ENCODE data around the gene NKD2. TPM values are rescaled to one million over a fixed set of nuclear protein-coding genes. Genes with fewer than 3 reads are reported as not detected.

NKD2 gene
- total and polyA plus RNA-seq, 2 donors = 5.1 to 12.4 TPM

DNA sequence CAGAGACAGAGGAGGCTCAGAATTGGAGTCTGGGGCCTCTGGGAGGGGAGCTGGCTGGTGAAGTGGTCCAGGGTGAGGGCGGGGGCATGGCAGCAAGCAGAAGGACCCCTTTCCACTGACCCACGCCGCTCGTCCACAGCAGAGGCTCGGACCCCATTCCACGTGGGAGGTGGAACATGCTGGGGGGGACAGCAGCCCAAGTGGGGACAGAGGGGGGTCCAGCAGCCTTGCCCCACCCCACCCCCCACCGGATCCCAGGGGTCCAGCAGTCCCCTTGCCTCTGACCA is 25.4 kb upstream of the NKD2 start:
- no peak overlapping the region for H3K4me3 ChIP-seq (ENCODE audit: low read length in 2 of 2)
- no peaks in the 10 kb centered on the region for H3K36me3 ChIP-seq (ENCODE audit: control insufficient read depth in 2 of 2, insufficient read depth in 2 of 2, low read length in 1 of 2)
- no peak for DNase-seq (ENCODE audit: low read depth in 6 of 9, low spot score in 9 of 9)
- peak overlapping the region in 1 of 2 donors; percentile 31 for H3K27ac ChIP-seq (ENCODE audit: low read depth in 1 of 2, low read length in 1 of 2)
- peaks cover under 1 to 2% of the 10 kb centered on the region in 2 donors for H3K9me3 ChIP-seq (ENCODE audit: control insufficient read depth in 2 of 2, insufficient read depth in 1 of 2, low read length in 1 of 2)
- H3K4me1 ChIP-seq (ENCODE audit: control insufficient read depth in 2 of 2, insufficient read depth in 2 of 2, low read length in 2 of 2) = peaks cover 5 to 34% of the 10 kb centered on the region in 2 donors
- WGBS = 97% methylated on average over 7 of the region's 7 CpGs
- H3K27me3 ChIP-seq (ENCODE audit: control insufficient read depth in 2 of 2, insufficient read depth in 1 of 2, low read length in 1 of 2) = no peaks in the 10 kb centered on the region

DNA sequence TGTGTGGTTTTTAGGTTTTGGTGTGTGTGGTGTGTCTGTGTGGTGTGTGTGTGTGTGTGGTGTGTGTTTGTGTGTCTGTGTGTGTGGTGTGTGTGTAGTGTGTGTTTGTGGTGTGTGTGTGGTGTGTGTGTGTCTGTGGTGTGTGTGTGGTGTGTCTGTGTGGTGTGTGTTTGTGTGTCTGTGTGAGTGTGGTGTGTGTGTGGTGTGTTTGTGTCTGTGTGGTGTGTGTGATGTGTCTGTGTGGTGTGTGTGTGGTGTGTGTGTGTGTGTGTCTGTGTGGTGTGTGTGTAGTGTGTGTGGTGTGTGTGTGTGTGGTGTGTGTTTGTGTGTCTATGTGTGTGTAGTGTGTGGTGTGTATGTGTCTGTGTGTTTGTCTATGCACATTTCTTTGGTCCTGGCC is 25.0 kb upstream of the NKD2 start:
- Histone ChIP-seq H3K9me3 (ENCODE audit: control insufficient read depth in 2 of 2, insufficient read depth in 1 of 2, low read length in 1 of 2) (peaks cover 0 to 2% of the 10 kb centered on the region in 2 donors), H3K4me3 (ENCODE audit: low read length in 2 of 2) (no peak overlapping the region)
- DNase-seq (ENCODE audit: low read depth in 6 of 9, low spot score in 9 of 9) = no peak

DNA sequence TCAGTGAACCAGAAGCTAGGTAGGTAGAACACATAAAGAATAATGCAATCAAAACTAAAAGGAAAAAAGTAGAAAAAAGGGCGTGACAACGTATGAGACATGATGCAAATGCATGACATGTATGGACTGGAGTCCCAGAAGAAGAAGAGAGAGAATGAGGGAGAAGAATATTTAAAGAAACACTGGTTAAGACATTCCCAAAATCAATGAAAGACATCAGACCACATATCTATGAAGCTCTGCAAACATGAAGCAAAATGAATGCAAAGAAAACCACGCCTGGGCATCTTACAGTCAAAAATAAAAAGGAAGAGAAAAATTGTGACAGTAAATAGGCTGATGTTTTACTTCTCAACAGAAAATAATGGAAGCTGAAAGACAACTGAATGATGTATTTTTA is 23.8 kb upstream of the NKD2 start:
- Histone ChIP-seq H3K27me3 (ENCODE audit: control insufficient read depth in 2 of 2, insufficient read depth in 1 of 2, low read length in 1 of 2) (peaks cover 0 to 2% of the 10 kb centered on the region in 2 donors), H3K27ac (ENCODE audit: low read depth in 1 of 2, low read length in 1 of 2) (no peak overlapping the region), H3K4me1 (ENCODE audit: control insufficient read depth in 2 of 2, insufficient read depth in 2 of 2, low read length in 2 of 2) (peaks cover under 1 to 29% of the 10 kb centered on the region in 2 donors), H3K36me3 (ENCODE audit: control insufficient read depth in 2 of 2, insufficient read depth in 2 of 2, low read length in 1 of 2) (peaks cover 0 to 1% of the 10 kb centered on the region in 2 donors), H3K9me3 (ENCODE audit: control insufficient read depth in 2 of 2, insufficient read depth in 1 of 2, low read length in 1 of 2) (peaks cover 0 to 2% of the 10 kb centered on the region in 2 donors), H3K4me3 (ENCODE audit: low read length in 2 of 2) (no peak overlapping the region)
- DNase-seq (ENCODE audit: low read depth in 6 of 9, low spot score in 9 of 9) = no peak
- WGBS = 95% methylated on average over 3 of the region's 3 CpGs

More for the DNA sequence above, 25.0 kb upstream of the NKD2 start:
- Histone ChIP-seq H3K27me3 (ENCODE audit: control insufficient read depth in 2 of 2, insufficient read depth in 1 of 2, low read length in 1 of 2) (no peaks in the 10 kb centered on the region), H3K4me1 (ENCODE audit: control insufficient read depth in 2 of 2, insufficient read depth in 2 of 2, low read length in 2 of 2) (peaks cover 5 to 33% of the 10 kb centered on the region in 2 donors), H3K27ac (ENCODE audit: low read depth in 1 of 2, low read length in 1 of 2) (no peak overlapping the region), H3K36me3 (ENCODE audit: control insufficient read depth in 2 of 2, insufficient read depth in 2 of 2, low read length in 1 of 2) (no peaks in the 10 kb centered on the region)

DNA sequence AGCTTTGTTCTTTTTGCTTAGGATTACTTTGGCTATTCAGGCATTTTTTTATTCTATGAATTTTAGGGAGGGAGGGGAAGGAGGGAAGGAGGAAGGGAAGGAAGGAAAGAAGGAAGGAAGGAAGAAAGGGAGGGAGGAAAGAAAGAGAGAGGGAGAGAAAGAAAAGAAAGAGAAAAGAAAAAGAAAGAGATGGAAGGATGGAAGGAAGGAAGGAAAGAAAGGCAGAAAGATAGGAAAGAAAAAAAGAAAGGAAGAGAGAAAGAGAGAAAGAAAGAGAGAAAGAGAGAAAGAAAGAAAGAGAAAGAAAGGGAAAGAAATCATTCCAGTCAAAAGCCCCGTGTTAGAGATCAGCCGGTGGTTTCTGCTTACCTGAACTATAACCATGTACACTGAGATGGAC is 20.8 kb upstream of the NKD2 start:
- WGBS = 44% methylated on average over 2 of the region's 2 CpGs
- Histone ChIP-seq H3K9me3 (ENCODE audit: control insufficient read depth in 2 of 2, insufficient read depth in 1 of 2, low read length in 1 of 2) (peaks cover 0 to 2% of the 10 kb centered on the region in 2 donors), H3K4me3 (ENCODE audit: low read length in 2 of 2) (no peak overlapping the region), H3K27ac (ENCODE audit: low read depth in 1 of 2, low read length in 1 of 2) (no peak overlapping the region), H3K4me1 (ENCODE audit: control insufficient read depth in 2 of 2, insufficient read depth in 2 of 2, low read length in 2 of 2) (peaks cover 11 to 33% of the 10 kb centered on the region in 2 donors), H3K36me3 (ENCODE audit: control insufficient read depth in 2 of 2, insufficient read depth in 2 of 2, low read length in 1 of 2) (peaks cover 0 to 5% of the 10 kb centered on the region in 2 donors), H3K27me3 (ENCODE audit: control insufficient read depth in 2 of 2, insufficient read depth in 1 of 2, low read length in 1 of 2) (peaks cover 0 to 10% of the 10 kb centered on the region in 2 donors)
- DNase-seq (ENCODE audit: low read depth in 6 of 9, low spot score in 9 of 9) = no peak

DNA sequence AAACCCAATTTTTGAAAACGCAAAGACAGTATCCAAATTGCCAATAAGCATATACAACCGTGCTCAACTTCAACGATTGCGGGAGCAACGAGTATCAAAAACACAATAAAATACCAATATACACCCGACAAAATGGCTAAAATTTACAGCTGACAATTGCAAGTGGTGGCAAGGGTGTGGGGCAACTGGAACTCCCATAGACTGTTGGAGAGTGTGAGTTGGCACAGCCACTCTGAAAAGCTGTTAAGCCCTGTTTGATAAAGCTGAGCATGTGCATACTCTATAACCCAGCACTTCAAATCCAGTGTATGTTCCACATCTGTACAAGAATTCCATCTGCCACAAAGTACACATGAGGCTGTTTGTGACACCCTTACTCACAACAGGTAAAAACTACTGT is 20.3 kb upstream of the NKD2 start:
- Histone ChIP-seq H3K4me3 (ENCODE audit: low read length in 2 of 2) (no peak overlapping the region), H3K27me3 (ENCODE audit: control insufficient read depth in 2 of 2, insufficient read depth in 1 of 2, low read length in 1 of 2) (peaks cover 0 to 10% of the 10 kb centered on the region in 2 donors), H3K9me3 (ENCODE audit: control insufficient read depth in 2 of 2, insufficient read depth in 1 of 2, low read length in 1 of 2) (peaks cover 0 to 2% of the 10 kb centered on the region in 2 donors), H3K36me3 (ENCODE audit: control insufficient read depth in 2 of 2, insufficient read depth in 2 of 2, low read length in 1 of 2) (peaks cover 0 to 5% of the 10 kb centered on the region in 2 donors), H3K27ac (ENCODE audit: low read depth in 1 of 2, low read length in 1 of 2) (no peak overlapping the region), H3K4me1 (ENCODE audit: control insufficient read depth in 2 of 2, insufficient read depth in 2 of 2, low read length in 2 of 2) (peaks cover 11 to 34% of the 10 kb centered on the region in 2 donors)
- WGBS = 81% methylated on average over 6 of the region's 6 CpGs
- DNase-seq (ENCODE audit: low read depth in 6 of 9, low spot score in 9 of 9) = no peak

DNA sequence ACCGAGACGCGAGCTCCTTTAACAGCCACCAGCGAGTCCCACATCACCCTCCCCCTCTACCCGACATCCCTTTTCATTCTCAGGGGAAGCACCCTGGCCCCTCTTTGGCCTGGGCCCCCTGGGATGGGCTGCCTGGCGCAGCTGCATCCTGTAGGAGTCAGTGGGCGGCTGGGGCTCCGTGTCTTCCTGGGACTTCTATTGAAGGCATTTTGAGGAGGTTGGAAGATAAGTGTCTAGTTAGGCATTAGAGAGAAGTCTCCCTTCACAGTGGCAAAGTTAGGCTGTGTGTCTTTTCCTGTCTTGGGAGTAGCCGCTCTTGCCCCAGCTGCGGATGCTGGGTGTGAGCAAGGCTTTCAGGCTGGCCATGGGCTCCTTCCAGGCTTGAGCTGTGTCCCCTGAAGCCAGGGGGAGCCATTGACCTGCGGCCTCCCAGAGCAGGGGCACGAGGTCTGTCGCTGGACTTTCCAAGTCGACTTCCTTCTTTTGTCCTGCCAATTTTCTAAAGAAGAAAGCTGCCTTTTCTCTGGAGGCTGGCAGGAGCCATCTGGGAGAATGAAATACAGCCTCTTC is 18.6 kb upstream of the NKD2 start:
- Histone ChIP-seq H3K36me3 (ENCODE audit: control insufficient read depth in 2 of 2, insufficient read depth in 2 of 2, low read length in 1 of 2) (peaks cover 0 to 5% of the 10 kb centered on the region in 2 donors), H3K9me3 (ENCODE audit: control insufficient read depth in 2 of 2, insufficient read depth in 1 of 2, low read length in 1 of 2) (peaks cover 0 to 2% of the 10 kb centered on the region in 2 donors), H3K4me1 (ENCODE audit: control insufficient read depth in 2 of 2, insufficient read depth in 2 of 2, low read length in 2 of 2) (peaks cover 17 to 47% of the 10 kb centered on the region in 2 donors), H3K27me3 (ENCODE audit: control insufficient read depth in 2 of 2, insufficient read depth in 1 of 2, low read length in 1 of 2) (peaks cover 0 to 10% of the 10 kb centered on the region in 2 donors), H3K27ac (ENCODE audit: low read depth in 1 of 2, low read length in 1 of 2) (no peak overlapping the region), H3K4me3 (ENCODE audit: low read length in 2 of 2) (no peak overlapping the region)
- DNase-seq (ENCODE audit: low read depth in 6 of 9, low spot score in 9 of 9) = no peak
- WGBS = 28% methylated on average over 14 of the region's 14 CpGs

DNA sequence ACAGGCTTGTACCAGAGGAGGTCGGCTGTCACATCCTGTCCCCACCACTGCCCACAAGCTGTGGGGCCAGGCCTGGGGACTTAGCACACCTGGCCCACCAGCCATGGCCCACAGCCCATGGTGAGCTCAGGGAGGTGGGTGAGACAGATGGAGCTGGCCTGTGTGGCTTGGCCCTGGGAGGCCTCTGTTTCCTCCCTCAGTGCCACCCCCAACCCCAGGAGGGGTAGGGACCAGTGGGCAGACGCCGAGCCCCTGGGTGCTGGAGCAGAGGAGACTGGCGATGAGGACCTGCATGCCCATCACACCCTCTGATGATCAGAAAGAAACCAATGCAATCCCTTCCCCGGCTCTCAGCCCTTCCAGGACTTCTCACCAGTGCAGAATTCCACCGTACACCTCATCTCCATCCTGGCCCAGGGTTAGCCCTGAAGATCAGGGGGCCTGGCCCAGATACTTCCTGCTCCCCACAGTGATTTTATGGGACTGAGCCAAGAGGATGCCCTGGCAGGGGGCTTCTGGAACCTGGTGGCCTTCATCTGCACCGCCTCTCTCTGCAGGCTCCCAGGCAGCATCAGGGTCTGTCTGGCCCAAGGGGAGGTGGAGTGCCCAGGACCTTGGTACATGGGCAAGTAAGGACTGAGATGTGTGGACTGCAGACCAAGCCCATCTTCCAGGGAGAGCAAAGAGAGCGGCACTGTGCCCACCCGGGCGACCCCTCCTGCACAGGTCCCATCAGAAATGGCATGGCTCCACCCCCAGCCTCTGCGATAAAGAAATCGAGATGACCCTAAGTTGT is 16.9 kb upstream of the NKD2 start:
- WGBS = 82% methylated on average over 12 of the region's 12 CpGs
- peaks cover 17 to 60% of the 10 kb centered on the region in 2 donors for H3K4me1 ChIP-seq (ENCODE audit: control insufficient read depth in 2 of 2, insufficient read depth in 2 of 2, low read length in 2 of 2)
- H3K4me3 ChIP-seq (ENCODE audit: low read length in 2 of 2) = no peak overlapping the region
- no peaks in the 10 kb centered on the region for H3K9me3 ChIP-seq (ENCODE audit: control insufficient read depth in 2 of 2, insufficient read depth in 1 of 2, low read length in 1 of 2)
- no peak for DNase-seq (ENCODE audit: low read depth in 6 of 9, low spot score in 9 of 9)
- H3K36me3 ChIP-seq (ENCODE audit: control insufficient read depth in 2 of 2, insufficient read depth in 2 of 2, low read length in 1 of 2) = peaks cover 0 to 5% of the 10 kb centered on the region in 2 donors
- peaks cover 0 to 10% of the 10 kb centered on the region in 2 donors for H3K27me3 ChIP-seq (ENCODE audit: control insufficient read depth in 2 of 2, insufficient read depth in 1 of 2, low read length in 1 of 2)
- H3K27ac ChIP-seq (ENCODE audit: low read depth in 1 of 2, low read length in 1 of 2) = no peak overlapping the region

DNA sequence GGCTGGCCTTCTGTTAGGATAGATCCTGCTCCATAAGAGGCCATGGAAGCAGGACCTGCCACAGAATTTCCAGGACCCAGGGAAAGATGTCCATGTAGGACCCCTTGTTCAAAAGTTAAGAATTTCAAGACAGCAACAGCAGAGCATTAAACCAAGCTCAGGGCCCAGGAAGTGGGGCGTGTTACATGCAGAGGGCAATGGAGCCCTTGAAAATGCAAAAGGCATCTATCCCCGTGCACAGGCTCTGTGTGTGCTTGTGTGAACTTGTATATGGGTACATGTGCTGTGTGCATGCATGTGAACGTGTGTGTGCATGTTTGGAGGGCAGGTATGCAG is 14.4 kb upstream of the NKD2 start:
- 74% methylated on average over 3 of the region's 3 CpGs for WGBS
- Histone ChIP-seq H3K4me1 (ENCODE audit: control insufficient read depth in 2 of 2, insufficient read depth in 2 of 2, low read length in 2 of 2) (peaks cover 22 to 70% of the 10 kb centered on the region in 2 donors), H3K27ac (ENCODE audit: low read depth in 1 of 2, low read length in 1 of 2) (no peak overlapping the region), H3K4me3 (ENCODE audit: low read length in 2 of 2) (no peak overlapping the region), H3K9me3 (ENCODE audit: control insufficient read depth in 2 of 2, insufficient read depth in 1 of 2, low read length in 1 of 2) (no peaks in the 10 kb centered on the region), H3K36me3 (ENCODE audit: control insufficient read depth in 2 of 2, insufficient read depth in 2 of 2, low read length in 1 of 2) (peaks cover 0 to 5% of the 10 kb centered on the region in 2 donors), H3K27me3 (ENCODE audit: control insufficient read depth in 2 of 2, insufficient read depth in 1 of 2, low read length in 1 of 2) (peaks cover 0 to 10% of the 10 kb centered on the region in 2 donors)
- DNase-seq (ENCODE audit: low read depth in 6 of 9, low spot score in 9 of 9) = no peak

DNA sequence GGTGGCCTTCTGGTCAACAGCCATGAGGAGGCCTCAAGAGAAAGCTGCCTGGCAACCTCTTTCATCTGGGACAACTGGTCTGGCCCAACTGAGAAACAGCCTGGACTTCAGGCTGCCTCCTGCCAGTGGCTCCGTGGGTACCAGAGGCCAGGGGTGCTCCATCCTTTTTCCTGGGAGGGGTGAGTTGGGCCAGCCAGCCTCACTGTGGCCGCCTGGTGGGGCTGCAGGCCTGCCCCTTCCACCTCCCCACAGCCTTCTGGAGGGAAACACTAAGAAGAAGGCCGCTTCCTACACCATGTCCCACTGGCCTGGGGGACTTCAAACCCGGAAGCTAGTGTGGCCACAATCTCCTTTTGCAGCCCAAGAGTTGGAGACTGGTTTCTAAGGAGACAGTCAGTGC is 13.8 kb upstream of the NKD2 start:
- peaks cover 0 to 8% of the 10 kb centered on the region in 2 donors for H3K27me3 ChIP-seq (ENCODE audit: control insufficient read depth in 2 of 2, insufficient read depth in 1 of 2, low read length in 1 of 2)
- no peak for DNase-seq (ENCODE audit: low read depth in 6 of 9, low spot score in 9 of 9)
- WGBS = 93% methylated on average over 4 of the region's 4 CpGs
- no peaks in the 10 kb centered on the region for H3K9me3 ChIP-seq (ENCODE audit: control insufficient read depth in 2 of 2, insufficient read depth in 1 of 2, low read length in 1 of 2)
- H3K4me3 ChIP-seq (ENCODE audit: low read length in 2 of 2) = no peak overlapping the region
- H3K4me1 ChIP-seq (ENCODE audit: control insufficient read depth in 2 of 2, insufficient read depth in 2 of 2, low read length in 2 of 2) = peaks cover 21 to 64% of the 10 kb centered on the region in 2 donors
- H3K27ac ChIP-seq (ENCODE audit: low read depth in 1 of 2, low read length in 1 of 2) = no peak overlapping the region
- H3K36me3 ChIP-seq (ENCODE audit: control insufficient read depth in 2 of 2, insufficient read depth in 2 of 2, low read length in 1 of 2) = peaks cover 0 to 4% of the 10 kb centered on the region in 2 donors
